NCI-H146 treated with DMSO at 0.1 percent for 48 hours (cell line): ENCODE results near the gene FGF6.
A peak's percentile ranks its signal among the peaks of the same experiment; 100 is the strongest.
"Not testable (repeated sequence)": the region's sequence is repeated elsewhere in the genome, so short reads cannot be mapped to it uniquely, and the experiment has no call there.

ENCODE experiments used
- DNase-seq: peaks from one replicate; lab custom pipeline; 2025; ENCODE audit not compliant: unreplicated experiment; lab: John Stamatoyannopoulos, UW

Gene FGF6

GRCh38 chr12:4421590-4422031 lies 24.0 kb downstream of the FGF6 start:
- DNase-seq, result peak; percentile 46

GRCh38 chr12:4420138-4420670 lies 25.4 kb downstream of the FGF6 start:
- no peak for DNase-seq

GRCh38 chr12:4418913-4419312 lies 26.7 kb downstream of the FGF6 start:
- no peak for DNase-seq

GRCh38 chr12:4417936-4418335 lies 27.7 kb downstream of the FGF6 start:
- no peak for DNase-seq

GRCh38 chr12:4417455-4417854 lies 28.2 kb downstream of the FGF6 start:
- DNase-seq, result no peak

- DNase-seq, result no peak
Measured at GRCh38 chr12:4416276-4416675, 29.3 kb downstream of the FGF6 start.

GRCh38 chr12:4412465-4412864 lies 33.1 kb downstream of the FGF6 start:
- no peak for DNase-seq

- no peak for DNase-seq
Measured at GRCh38 chr12:4412056-4412455, 33.6 kb downstream of the FGF6 start.

- no peak for DNase-seq
Measured at GRCh38 chr12:4407136-4407535, 38.5 kb downstream of the FGF6 start.

- not testable (repeated sequence) for DNase-seq
Measured at GRCh38 chr12:4404877-4405637, 40.6 kb downstream of the FGF6 start.

- DNase-seq, result no peak
Measured at GRCh38 chr12:4402996-4403395, 42.6 kb downstream of the FGF6 start.

GRCh38 chr12:4401117-4401516 lies 44.5 kb downstream of the FGF6 start:
- DNase-seq, result no peak

- no peak for DNase-seq
Measured at GRCh38 chr12:4395818-4396217, 49.8 kb downstream of the FGF6 start.

- DNase-seq, result no peak
Measured at GRCh38 chr12:4393211-4393610, 52.4 kb downstream of the FGF6 start.

GRCh38 chr12:4392223-4392742 lies 53.3 kb downstream of the FGF6 start:
- no peak for DNase-seq

GRCh38 chr12:4388662-4389061 lies 57.0 kb downstream of the FGF6 start:
- DNase-seq, result no peak

GRCh38 chr12:4388032-4388431 lies 57.6 kb downstream of the FGF6 start:
- DNase-seq, result no peak

GRCh38 chr12:4387607-4388006 lies 58.0 kb downstream of the FGF6 start:
- no peak for DNase-seq

- peak; percentile 22 for DNase-seq
Measured at GRCh38 chr12:4386801-4387200, 58.8 kb downstream of the FGF6 start.
